BE2C (cell line): ENCODE results near the gene SLC2A1. TPM values are rescaled to one million over a fixed set of nuclear protein-coding genes. Genes with fewer than 3 reads are reported as not detected.
A peak's percentile ranks its signal among the peaks of the same experiment; 100 is the strongest.

ENCODE experiments used
- DNase-seq: peaks from one replicate; pipeline ENCODE4 v3.0.0-alpha.2; 2020
- H3K27me3 ChIP-seq: fragments of 250-450 bp; sonication (Bioruptor Pico); 2 replicates; pipeline ENCODE4 v1.5.1; 2020; ENCODE audit warnings: mild to moderate bottlenecking
- H3K36me3 ChIP-seq: fragments of 250-450 bp; sonication (Bioruptor Pico); 2 replicates; pipeline ENCODE4 v1.5.1; 2020; ENCODE audit warnings: mild to moderate bottlenecking
- H3K4me1 ChIP-seq: fragments of 250-450 bp; sonication (Bioruptor Pico); 2 replicates; pipeline ENCODE4 v1.5.1; 2020
- H3K4me3 ChIP-seq: 2 replicates; pipeline ENCODE4 v1.5.1; 2011; ENCODE audit warnings: low read depth, low read length
- H3K9me3 ChIP-seq: fragments of 250-450 bp; sonication (Bioruptor Pico); 2 replicates; pipeline ENCODE4 v1.5.1; 2020
- polyA plus RNA-seq: library from polyadenylated mRNA; unstranded; fragments of >200 nt; gene quantifications from one replicate; pipeline ENCODE4 v1.2.1, GENCODE V29; 2012; ENCODE audit warnings: low read depth, missing spikeins; ENCODE audit not compliant: insufficient read length, insufficient read depth
- TF ChIP-seq, protein P1 (sequence below): IDR thresholded peaks from 2 replicates; pipeline ENCODE4 v1.5.1; 2012; ENCODE audit warnings: mild to moderate bottlenecking, low read depth, low read length

The SLC2A1 gene
- 40.9 TPM for polyA plus RNA-seq

DNA sequence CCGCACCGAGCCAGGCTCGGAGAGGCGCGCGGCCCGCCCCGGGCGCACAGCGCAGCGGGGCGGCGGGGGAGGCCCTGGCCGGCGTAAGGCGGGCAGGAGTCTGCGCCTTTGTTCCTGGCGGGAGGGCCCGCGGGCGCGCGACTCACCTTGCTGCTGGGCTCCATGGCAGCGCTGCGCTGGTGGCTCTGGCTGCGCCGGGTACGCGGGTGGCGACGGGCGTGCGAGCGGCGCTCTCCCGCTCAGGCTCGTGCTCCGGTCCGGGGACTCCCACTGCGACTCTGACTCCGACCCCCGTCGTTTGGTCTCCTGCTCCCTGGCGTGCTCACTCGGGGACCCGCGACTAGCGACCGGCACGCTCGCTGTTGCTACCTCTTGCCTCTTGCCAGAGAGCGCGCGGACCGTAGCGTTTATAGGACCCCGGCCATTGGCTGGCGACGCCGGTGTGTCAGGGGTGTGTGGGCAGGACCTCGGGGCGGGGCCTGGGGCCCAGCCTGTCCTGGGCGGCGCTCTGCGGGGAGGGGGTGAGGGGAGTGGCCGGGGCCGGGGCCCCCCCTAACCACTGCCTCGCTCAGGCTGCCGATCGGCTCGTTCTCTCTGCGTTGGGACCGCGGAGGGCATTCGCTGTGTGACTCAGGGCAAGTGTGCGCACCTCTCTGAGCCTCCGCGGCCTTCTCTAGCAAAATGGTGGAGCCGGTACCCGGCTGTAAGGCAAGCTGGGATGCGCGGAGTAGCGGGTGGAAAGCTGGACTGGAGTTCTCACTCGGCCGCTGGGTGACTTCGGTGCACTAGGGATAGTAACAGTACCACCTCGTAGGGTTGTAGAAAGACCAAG lies at the start of gene SLC2A1:
TSS of gene SLC2A1 (minus strand) at position 381 of the 832 bp plus-strand sequence. CDS start at position 164, 217 bp downstream.
- Histone ChIP-seq H3K27me3 (no peaks in the 10 kb centered on the region), H3K36me3 (peaks cover 10% of the 10 kb centered on the region), H3K4me3 (peak within 1 kb of the TSS; percentile 77), H3K9me3 (no peaks in the 10 kb centered on the region), H3K4me1 (peaks cover 9% of the 10 kb centered on the region)
- peak; percentile 93 for DNase-seq
- TF ChIP-seq, protein P1, sequence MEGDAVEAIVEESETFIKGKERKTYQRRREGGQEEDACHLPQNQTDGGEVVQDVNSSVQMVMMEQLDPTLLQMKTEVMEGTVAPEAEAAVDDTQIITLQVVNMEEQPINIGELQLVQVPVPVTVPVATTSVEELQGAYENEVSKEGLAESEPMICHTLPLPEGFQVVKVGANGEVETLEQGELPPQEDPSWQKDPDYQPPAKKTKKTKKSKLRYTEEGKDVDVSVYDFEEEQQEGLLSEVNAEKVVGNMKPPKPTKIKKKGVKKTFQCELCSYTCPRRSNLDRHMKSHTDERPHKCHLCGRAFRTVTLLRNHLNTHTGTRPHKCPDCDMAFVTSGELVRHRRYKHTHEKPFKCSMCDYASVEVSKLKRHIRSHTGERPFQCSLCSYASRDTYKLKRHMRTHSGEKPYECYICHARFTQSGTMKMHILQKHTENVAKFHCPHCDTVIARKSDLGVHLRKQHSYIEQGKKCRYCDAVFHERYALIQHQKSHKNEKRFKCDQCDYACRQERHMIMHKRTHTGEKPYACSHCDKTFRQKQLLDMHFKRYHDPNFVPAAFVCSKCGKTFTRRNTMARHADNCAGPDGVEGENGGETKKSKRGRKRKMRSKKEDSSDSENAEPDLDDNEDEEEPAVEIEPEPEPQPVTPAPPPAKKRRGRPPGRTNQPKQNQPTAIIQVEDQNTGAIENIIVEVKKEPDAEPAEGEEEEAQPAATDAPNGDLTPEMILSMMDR = no peak

DNA sequence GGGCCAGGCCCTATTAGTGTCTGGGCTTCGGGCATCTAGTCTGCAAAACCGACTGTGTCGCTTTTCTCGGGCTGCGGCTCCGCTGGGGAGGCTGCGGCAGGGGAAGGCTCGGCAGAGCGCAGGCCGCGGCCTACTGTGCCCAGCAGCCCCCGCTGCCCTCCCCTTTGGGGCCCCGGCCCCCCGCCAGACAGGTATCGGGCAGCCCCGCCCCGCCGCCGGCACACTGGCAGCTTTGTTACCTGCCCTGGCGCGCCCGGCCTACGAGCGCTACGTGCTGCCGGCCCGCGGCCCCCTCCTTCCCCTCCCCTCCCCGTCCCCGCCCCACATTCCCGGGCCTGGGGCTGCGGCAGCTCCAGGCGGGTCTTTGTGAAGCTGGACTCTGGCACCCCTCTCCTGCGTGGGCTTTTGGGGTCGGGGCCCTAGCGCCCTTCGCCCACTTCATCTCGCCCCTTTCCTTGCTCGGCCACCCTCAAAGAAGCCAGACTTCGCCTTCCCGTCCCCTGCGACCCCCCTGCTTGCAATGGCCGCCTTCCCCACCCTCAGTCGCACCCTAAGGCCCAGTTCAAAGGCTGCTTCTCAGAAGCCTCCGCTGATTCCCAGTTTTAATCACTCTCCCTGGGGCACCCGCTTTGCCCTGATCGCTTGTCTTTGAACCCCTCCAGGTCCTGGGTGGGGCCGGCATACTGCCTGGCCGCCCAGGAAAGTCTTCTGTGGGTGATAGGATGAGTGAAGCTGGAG lies 48.9 kb upstream of the SLC2A1 start:
- TF ChIP-seq, protein P1 = no peak
- no peaks in the 10 kb centered on the region for H3K36me3 ChIP-seq
- no peak for DNase-seq
- H3K27me3 ChIP-seq = no peaks in the 10 kb centered on the region
- H3K4me1 ChIP-seq = peaks cover 20% of the 10 kb centered on the region
- H3K4me3 ChIP-seq = no peak overlapping the region
- H3K9me3 ChIP-seq = no peaks in the 10 kb centered on the region

- peak; percentile 85 for DNase-seq
- H3K4me3 ChIP-seq = no peak overlapping the region
- no peaks in the 10 kb centered on the region for H3K27me3 ChIP-seq
- TF ChIP-seq, protein P1 = no peak
- no peaks in the 10 kb centered on the region for H3K9me3 ChIP-seq
- H3K4me1 ChIP-seq = peaks cover 20% of the 10 kb centered on the region
- no peaks in the 10 kb centered on the region for H3K36me3 ChIP-seq
Measured at GRCh38 chr1:43005460-43006361, 47.0 kb upstream of the SLC2A1 start.

GRCh38 chr1:43004587-43005459 lies 46.2 kb upstream of the SLC2A1 start:
- Histone ChIP-seq H3K4me1 (peaks cover 20% of the 10 kb centered on the region), H3K9me3 (no peaks in the 10 kb centered on the region), H3K27me3 (no peaks in the 10 kb centered on the region), H3K4me3 (no peak overlapping the region), H3K36me3 (no peaks in the 10 kb centered on the region)
- no peak for DNase-seq
- TF ChIP-seq, protein P1 = no peak

DNA sequence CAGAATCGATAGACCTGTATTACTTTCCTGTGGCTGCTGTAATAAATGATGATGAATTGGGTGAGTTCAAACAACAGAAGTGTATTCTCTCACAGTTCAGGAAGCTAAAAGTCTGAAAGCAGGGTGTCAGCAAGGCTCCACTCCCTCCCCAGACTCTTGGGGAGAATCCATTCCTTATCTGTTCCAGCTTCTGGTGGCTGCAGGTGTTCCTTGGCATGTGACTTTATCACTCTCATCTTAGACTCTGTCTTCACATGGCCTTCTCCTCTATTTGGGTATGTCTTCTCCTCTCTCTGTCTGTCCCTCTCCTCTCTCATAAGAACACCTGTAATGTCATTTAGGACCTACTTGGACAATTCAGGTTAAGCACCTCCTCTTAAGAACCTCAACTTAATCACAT lies 44.1 kb upstream of the SLC2A1 start:
- TF ChIP-seq, protein P1 = no peak

More for the DNA sequence above, 44.1 kb upstream of the SLC2A1 start:
- no peak for DNase-seq
- no peaks in the 10 kb centered on the region for H3K9me3 ChIP-seq
- H3K36me3 ChIP-seq = no peaks in the 10 kb centered on the region
- no peak overlapping the region for H3K4me3 ChIP-seq
- peaks cover 13% of the 10 kb centered on the region for H3K4me1 ChIP-seq
- no peaks in the 10 kb centered on the region for H3K27me3 ChIP-seq
